Measurements from ENCODE around the gene PAM. TPM values are rescaled to one million over a fixed set of nuclear protein-coding genes. Genes with fewer than 3 reads are reported as not detected.
"Not testable (repeated sequence)": the region's sequence is repeated elsewhere in the genome, so short reads cannot be mapped to it uniquely, and the experiment has no call there.

The PAM gene
- total RNA-seq, 1 experiment from 2014 or later: 60.3 TPM

DNA sequence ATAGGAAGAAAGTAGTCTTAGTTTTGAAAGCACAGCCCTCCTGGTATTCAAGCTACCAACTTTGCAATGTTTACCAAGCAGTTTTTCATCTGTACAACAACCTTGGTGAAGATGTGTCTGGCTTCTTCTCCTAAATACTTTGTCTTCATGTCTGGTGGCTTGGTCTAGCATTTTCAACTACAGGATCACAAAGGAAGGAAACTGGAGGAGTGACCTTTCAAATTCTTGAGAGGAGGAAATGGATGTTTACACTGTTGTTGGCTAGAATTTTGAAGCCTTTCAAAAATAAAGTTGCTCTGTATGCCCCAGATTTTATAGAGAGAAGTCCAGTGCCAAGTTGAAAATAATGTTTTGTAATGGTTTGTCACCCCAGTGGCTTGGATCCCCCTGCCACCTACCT, 16.3 kb downstream of the PAM start:
- Mint-ChIP-seq H3K27me3 (ENCODE audit: insufficient read depth, unreplicated experiment) (no peaks in the 10 kb centered on the region), H3K27ac (ENCODE audit: low read depth, unreplicated experiment) (no peak overlapping the region), H3K36me3 (ENCODE audit: insufficient read depth, unreplicated experiment) (no peaks in the 10 kb centered on the region), H3K9me3 (ENCODE audit: unreplicated experiment) (no peaks in the 10 kb centered on the region), H3K4me1 (ENCODE audit: insufficient read depth, unreplicated experiment) (no peaks in the 10 kb centered on the region), H3K4me3 (ENCODE audit: unreplicated experiment) (no peak overlapping the region)
- POLR2A ChIA-PET: no interaction called here
- TF ChIP-seq CTCF (IDR thresholded peaks at IDR 0.05; ENCODE audit: unreplicated experiment): no peak
- DNase-seq (ENCODE audit: unreplicated experiment): no peak
- BruUV-seq (replicated peaks): no TSS peak
- intact Hi-C loops (cut with micrococcal nuclease): no loop called here
- CTCF ChIA-PET: interaction anchor here (1.2 to 1.3 kb wide), 2 partner anchors 10 to 200 kb away, joined by 3 to 5 read pairs; no protein-coding TSS in a partner anchor

DNA sequence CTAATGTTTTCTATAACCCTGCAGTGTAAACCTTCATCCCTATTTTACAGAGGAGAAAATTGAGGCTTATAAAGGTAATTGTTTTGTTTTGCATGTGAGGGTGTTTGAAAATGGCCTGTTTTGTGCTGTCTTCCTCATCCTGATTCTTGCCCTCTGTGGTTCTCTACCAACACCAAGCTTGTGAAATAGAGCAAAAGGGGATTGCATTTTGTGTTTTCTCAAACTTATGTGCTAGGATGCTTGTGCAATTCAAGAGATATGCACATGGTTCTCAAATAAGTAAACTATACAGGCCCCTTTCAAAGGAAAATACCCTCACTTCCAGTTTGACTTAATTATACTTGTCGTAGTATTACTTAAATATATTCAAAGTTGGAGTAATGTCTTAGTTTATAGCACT, 17.2 kb downstream of the PAM start:
- intact Hi-C loops (cut with micrococcal nuclease): no loop called here
- POLR2A ChIA-PET: no interaction called here
- Mint-ChIP-seq H3K27ac (ENCODE audit: low read depth, unreplicated experiment) (no peak overlapping the region), H3K27me3 (ENCODE audit: insufficient read depth, unreplicated experiment) (no peaks in the 10 kb centered on the region), H3K36me3 (ENCODE audit: insufficient read depth, unreplicated experiment) (no peaks in the 10 kb centered on the region), H3K9me3 (ENCODE audit: unreplicated experiment) (no peaks in the 10 kb centered on the region), H3K4me3 (ENCODE audit: unreplicated experiment) (no peak overlapping the region), H3K4me1 (ENCODE audit: insufficient read depth, unreplicated experiment) (no peaks in the 10 kb centered on the region)
- TF ChIP-seq CTCF (IDR thresholded peaks at IDR 0.05; ENCODE audit: unreplicated experiment): no peak
- CTCF ChIA-PET: interaction anchor here (0.6 to 1.2 kb wide), 3 partner anchors 10 to 11 kb away, joined by 3 to 4 read pairs (median 3); no protein-coding TSS in a partner anchor
- DNase-seq (ENCODE audit: unreplicated experiment): no peak
- no TSS peak for BruUV-seq (replicated peaks)

DNA sequence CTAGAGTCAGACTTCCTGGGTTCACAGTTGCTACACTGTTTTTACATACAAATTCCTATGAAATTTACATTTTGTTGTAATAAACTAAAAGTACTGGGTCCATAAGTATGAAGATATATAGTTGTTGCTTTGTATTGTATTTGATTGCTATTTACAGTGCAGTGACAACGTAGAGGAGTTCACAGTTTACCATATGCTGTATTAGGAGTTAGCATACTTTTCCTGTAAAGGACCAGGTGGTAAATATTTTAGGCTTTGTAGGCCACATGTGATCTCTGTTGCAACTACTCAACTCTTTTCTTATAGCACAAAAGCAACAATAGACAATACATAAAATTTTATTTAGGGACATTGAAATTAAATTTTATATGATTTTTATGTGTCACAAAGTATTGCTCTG, 18.0 kb downstream of the PAM start:
- Mint-ChIP-seq H3K4me3 (ENCODE audit: unreplicated experiment) (no peak overlapping the region), H3K9me3 (ENCODE audit: unreplicated experiment) (no peaks in the 10 kb centered on the region), H3K27ac (ENCODE audit: low read depth, unreplicated experiment) (no peak overlapping the region), H3K4me1 (ENCODE audit: insufficient read depth, unreplicated experiment) (peaks cover 4% of the 10 kb centered on the region), H3K36me3 (ENCODE audit: insufficient read depth, unreplicated experiment) (no peaks in the 10 kb centered on the region), H3K27me3 (ENCODE audit: insufficient read depth, unreplicated experiment) (no peaks in the 10 kb centered on the region)
- ChIA-PET POLR2A (no interaction called here), CTCF (interaction anchor here (1.0 to 1.5 kb wide), 3 partner anchors 12 to 92 kb away, joined by 3 to 5 read pairs (median 4); no protein-coding TSS in a partner anchor)
- BruUV-seq (replicated peaks): no TSS peak
- intact Hi-C loops (cut with micrococcal nuclease): no loop called here
- DNase-seq (ENCODE audit: unreplicated experiment): no peak
- TF ChIP-seq CTCF (IDR thresholded peaks at IDR 0.05; ENCODE audit: unreplicated experiment): no peak

DNA sequence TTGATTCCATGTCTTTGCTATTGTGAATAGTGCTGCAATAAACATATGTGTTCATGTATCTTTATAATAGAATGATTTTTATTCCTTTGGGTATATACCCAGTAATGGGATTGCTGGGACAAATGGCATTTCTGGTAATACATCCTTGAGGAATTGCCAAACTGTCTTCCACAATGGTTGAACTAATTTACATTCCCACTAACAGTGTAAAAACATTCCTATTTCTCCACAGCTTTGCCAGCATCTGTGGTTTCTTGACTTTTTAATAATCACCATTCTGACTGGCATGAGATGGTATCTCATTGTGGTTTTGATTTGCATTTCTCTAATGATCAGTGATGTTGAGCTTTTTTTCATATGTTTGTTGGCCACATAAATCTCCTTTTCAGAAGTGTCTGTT, 20.7 kb downstream of the PAM start:
- H3K27me3 Mint-ChIP-seq (ENCODE audit: insufficient read depth, unreplicated experiment); DNase-seq (ENCODE audit: unreplicated experiment); H3K4me3 Mint-ChIP-seq (ENCODE audit: unreplicated experiment); BruUV-seq (replicated peaks); H3K27ac Mint-ChIP-seq (ENCODE audit: low read depth, unreplicated experiment); H3K9me3 Mint-ChIP-seq (ENCODE audit: unreplicated experiment); H3K36me3 Mint-ChIP-seq (ENCODE audit: insufficient read depth, unreplicated experiment); intact Hi-C loops (cut with micrococcal nuclease): not testable (repeated sequence)
- ChIA-PET POLR2A (interaction anchor here (0.8 kb wide), 1 partner anchor 20 kb away, joined by 3 read pairs; no protein-coding TSS in a partner anchor), CTCF (interaction anchor here (0.7 to 1.1 kb wide), 2 partner anchors 18 to 192 kb away, joined by 3 to 4 read pairs; no protein-coding TSS in a partner anchor)
- H3K4me1 Mint-ChIP-seq (ENCODE audit: insufficient read depth, unreplicated experiment): peaks cover 18% of the 10 kb centered on the region

GRCh38 chr5:102777099-102777498, 22.0 kb downstream of the PAM start:
- CTCF ChIA-PET: interaction anchor here (0.9 kb wide), 1 partner anchor 197 kb away, joined by 4 read pairs; no protein-coding TSS in a partner anchor
- BruUV-seq (replicated peaks): no TSS peak

More at GRCh38 chr5:102777099-102777498, 22.0 kb downstream of the PAM start:
- Mint-ChIP-seq H3K4me3 (ENCODE audit: unreplicated experiment) (no peak overlapping the region), H3K9me3 (ENCODE audit: unreplicated experiment) (no peaks in the 10 kb centered on the region), H3K27ac (ENCODE audit: low read depth, unreplicated experiment) (no peak overlapping the region), H3K36me3 (ENCODE audit: insufficient read depth, unreplicated experiment) (no peaks in the 10 kb centered on the region), H3K4me1 (ENCODE audit: insufficient read depth, unreplicated experiment) (peaks cover 24% of the 10 kb centered on the region), H3K27me3 (ENCODE audit: insufficient read depth, unreplicated experiment) (no peaks in the 10 kb centered on the region)
- intact Hi-C loops (cut with micrococcal nuclease): no loop called here
- no peak for DNase-seq (ENCODE audit: unreplicated experiment)
- TF ChIP-seq CTCF (IDR thresholded peaks at IDR 0.05; ENCODE audit: unreplicated experiment): no peak
- POLR2A ChIA-PET: no interaction called here
